Amygdala (tissue), 56 donors: ENCODE data around the gene IRGM.

ENCODE experiments used
- DNase-seq, 56 donors: peaks; one replicate each; lab custom pipeline; 2025; lab: John Stamatoyannopoulos, UW

IRGM gene

DNA sequence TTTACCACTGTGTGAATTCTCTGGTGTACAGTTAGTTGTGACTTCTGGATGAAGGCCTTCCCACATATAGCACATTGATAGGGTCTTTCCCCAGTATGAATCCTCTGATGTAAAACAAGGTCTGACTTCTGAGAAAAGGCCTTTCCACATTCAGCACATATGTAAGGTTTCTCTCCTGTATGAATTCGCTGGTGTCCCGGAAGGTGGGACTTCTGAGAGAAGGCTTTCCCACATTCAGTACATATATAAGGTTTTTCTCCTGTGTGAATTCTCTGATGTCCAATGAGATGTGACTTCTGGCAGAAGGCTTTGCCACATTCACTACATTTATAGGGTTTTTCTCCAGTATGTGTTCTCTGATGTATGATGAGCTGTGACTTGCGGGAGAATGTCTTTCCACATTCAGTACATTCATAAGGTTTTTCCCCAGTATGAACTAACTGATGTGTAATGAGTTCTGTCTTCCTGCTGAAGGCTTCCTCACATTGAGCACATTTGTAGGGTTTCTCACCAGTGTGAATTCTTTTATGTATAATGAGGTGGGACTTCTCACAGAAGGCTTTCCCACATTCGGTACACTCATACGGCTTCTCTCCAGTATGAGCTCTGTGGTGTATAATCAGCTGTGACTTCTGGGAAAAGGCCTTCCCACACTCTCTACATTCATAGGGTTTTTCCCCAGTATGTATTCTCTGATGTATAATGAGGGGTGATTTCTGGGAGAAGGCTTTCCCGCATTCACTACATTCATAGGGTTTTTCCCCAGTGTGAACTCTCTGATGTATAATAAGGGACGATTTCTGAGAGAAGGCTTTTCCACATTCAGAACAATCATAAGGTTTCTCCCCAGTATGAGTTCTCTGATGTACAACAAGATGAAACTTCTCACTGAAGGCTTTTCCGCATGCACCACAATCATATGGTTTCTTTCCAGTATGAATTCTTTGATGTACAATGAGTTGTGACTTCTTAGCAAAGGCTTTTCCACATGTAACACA lies 49.4 kb downstream of the IRGM start:
- no peak for DNase-seq
